ENCODE results near the gene CDH9.

- TF ChIP-seq CTCF (IDR thresholded peaks at IDR 0.05; ENCODE audit: insufficient read depth, low read length, poor library complexity, severe bottlenecking): no peak
- TF ChIP-seq EZH2phosphoT487 (conservative IDR thresholded peaks at IDR 0.05; ENCODE audit: low read length): no peak
These were observed 83.2 kb downstream of the CDH9 start for GRCh38 chr5:26955161-26955560.

All from SU-DHL-6 (cell line).